Measurements from ENCODE around the gene ADD2. TPM values are rescaled to one million over a fixed set of nuclear protein-coding genes. Genes with fewer than 3 reads are reported as not detected.

The ADD2 gene
- total and polyA plus RNA-seq, 2 experiments from 2014 or later, result 34.6 to 223 TPM

DNA sequence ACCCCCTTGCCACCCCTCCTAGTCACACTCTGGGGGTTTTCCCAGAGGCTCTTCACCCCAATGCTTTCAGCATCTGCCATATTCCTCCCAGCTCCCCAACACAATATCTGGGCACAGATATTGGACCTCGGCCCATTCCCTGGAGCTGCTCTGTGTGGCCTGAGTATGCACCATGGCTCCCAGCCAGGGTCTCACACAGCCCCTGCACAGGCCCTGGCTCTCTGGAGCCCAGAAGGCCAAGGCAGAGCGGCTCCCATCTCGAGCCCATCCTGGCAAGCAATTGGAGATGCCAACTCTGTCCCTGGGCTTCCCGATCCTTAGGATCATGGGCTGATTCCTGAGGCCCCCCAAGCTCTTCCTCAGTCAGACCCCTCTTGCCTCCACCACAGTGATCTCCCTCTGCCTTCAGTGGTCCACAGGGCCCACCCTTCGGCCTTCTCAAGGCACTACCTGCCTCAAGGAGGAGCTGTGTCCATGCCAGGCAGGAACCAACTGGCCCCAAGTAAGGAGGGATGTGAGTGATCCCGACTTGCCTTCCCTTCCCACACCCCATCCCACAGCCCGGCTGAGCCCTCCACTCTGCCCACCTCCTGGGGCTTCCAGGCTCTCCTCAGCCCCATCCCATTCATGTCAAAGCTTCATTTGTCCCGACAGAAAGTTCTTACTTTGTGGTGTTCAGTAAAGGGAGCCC is 62.7 kb downstream of the ADD2 start:
- Histone ChIP-seq H3K36me3 (ENCODE audit: insufficient read depth) (peaks cover 10% of the 10 kb centered on the region; the same call in 1 of the 2 replicates), H3K27ac (ENCODE audit: low read depth) (no peak overlapping the region), H3K4me2 (no peak overlapping the region), H3F3A (replicated peaks; ENCODE audit: low read depth) (no peaks in the 10 kb centered on the region), H3K9me2 (ENCODE audit: insufficient read depth) (0 out of 2 replicates have a peak, but pooled peaks cover 4% of the 10 kb centered on the region), H3K4me3 (no peak overlapping the region), H2AFZ (no peak overlapping the region), H3K27me3 (ENCODE audit: insufficient read depth) (no peaks in the 10 kb centered on the region), H4K20me1 (replicated peaks; ENCODE audit: insufficient read depth) (peaks cover 21% of the 10 kb centered on the region), H3K79me2 (replicated peaks; ENCODE audit: insufficient read depth) (peaks cover 27% of the 10 kb centered on the region), H3K4me1 (ENCODE audit: insufficient read depth) (peaks cover 3% of the 10 kb centered on the region)
- ATAC-seq (no peak), DNase-seq (ENCODE audit: low spot score) (no peak)
- H3K4me1 Mint-ChIP-seq, result peaks cover 36% of the 10 kb centered on the region
- TF ChIP-seq, protein P1, sequence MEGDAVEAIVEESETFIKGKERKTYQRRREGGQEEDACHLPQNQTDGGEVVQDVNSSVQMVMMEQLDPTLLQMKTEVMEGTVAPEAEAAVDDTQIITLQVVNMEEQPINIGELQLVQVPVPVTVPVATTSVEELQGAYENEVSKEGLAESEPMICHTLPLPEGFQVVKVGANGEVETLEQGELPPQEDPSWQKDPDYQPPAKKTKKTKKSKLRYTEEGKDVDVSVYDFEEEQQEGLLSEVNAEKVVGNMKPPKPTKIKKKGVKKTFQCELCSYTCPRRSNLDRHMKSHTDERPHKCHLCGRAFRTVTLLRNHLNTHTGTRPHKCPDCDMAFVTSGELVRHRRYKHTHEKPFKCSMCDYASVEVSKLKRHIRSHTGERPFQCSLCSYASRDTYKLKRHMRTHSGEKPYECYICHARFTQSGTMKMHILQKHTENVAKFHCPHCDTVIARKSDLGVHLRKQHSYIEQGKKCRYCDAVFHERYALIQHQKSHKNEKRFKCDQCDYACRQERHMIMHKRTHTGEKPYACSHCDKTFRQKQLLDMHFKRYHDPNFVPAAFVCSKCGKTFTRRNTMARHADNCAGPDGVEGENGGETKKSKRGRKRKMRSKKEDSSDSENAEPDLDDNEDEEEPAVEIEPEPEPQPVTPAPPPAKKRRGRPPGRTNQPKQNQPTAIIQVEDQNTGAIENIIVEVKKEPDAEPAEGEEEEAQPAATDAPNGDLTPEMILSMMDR (conservative IDR thresholded peaks at IDR 0.05; ENCODE audit: low read depth in 2 of 2), result peak in 1 of 2 experiments; percentile 20; a peak in 1 of 4 replicates
- TF ChIP-seq, protein P2, sequence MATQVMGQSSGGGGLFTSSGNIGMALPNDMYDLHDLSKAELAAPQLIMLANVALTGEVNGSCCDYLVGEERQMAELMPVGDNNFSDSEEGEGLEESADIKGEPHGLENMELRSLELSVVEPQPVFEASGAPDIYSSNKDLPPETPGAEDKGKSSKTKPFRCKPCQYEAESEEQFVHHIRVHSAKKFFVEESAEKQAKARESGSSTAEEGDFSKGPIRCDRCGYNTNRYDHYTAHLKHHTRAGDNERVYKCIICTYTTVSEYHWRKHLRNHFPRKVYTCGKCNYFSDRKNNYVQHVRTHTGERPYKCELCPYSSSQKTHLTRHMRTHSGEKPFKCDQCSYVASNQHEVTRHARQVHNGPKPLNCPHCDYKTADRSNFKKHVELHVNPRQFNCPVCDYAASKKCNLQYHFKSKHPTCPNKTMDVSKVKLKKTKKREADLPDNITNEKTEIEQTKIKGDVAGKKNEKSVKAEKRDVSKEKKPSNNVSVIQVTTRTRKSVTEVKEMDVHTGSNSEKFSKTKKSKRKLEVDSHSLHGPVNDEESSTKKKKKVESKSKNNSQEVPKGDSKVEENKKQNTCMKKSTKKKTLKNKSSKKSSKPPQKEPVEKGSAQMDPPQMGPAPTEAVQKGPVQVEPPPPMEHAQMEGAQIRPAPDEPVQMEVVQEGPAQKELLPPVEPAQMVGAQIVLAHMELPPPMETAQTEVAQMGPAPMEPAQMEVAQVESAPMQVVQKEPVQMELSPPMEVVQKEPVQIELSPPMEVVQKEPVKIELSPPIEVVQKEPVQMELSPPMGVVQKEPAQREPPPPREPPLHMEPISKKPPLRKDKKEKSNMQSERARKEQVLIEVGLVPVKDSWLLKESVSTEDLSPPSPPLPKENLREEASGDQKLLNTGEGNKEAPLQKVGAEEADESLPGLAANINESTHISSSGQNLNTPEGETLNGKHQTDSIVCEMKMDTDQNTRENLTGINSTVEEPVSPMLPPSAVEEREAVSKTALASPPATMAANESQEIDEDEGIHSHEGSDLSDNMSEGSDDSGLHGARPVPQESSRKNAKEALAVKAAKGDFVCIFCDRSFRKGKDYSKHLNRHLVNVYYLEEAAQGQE (IDR thresholded peaks at IDR 0.05; ENCODE audit: unreplicated experiment), result no peak
- H3K27ac Mint-ChIP-seq, result peak overlapping the region; percentile 60; the same call in 1 of the 2 replicates
- no peaks in the 10 kb centered on the region for H3K9me3 Mint-ChIP-seq
- H3K27me3 Mint-ChIP-seq (ENCODE audit: insufficient read depth, low read depth, poor library complexity), result peaks cover 7% of the 10 kb centered on the region
- no peak overlapping the region for H3K4me3 Mint-ChIP-seq
- H3K36me3 Mint-ChIP-seq (ENCODE audit: low read depth), result peaks cover 53% of the 10 kb centered on the region

DNA sequence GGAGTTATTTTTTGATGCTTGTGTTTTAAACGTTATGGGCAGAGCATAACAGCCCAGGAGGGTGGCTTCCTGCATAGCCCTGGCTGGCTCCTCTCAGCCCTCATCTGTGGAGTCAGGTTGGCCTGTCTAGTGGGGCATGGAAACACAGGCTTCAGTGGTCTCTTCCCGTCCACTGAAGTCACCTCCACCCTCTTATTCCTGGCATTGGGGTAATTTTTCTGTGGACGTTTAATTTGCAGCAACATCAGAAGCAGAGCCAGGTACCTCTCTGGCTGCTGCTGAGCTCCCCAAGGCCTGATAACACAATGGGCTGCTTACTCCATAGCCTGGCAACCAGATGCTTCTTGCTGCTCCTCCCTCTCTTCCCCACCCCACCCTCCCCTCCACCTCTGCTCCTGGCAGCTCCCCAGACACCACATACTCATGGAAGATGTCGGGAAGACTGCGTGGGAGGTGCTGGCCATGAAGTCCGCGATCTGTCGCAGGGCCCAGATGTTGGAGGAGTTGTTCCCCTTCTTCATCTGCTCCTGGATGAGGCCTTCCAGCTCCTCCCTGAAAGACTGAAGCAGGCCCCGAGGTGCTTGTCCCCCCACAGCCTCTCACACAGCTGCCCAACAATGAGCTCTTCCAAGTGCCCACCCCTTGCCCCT is 64.0 kb downstream of the ADD2 start:
- Histone ChIP-seq H3F3A (replicated peaks; ENCODE audit: low read depth) (no peaks in the 10 kb centered on the region), H4K20me1 (replicated peaks; ENCODE audit: insufficient read depth) (peaks cover 11% of the 10 kb centered on the region; the same call in 1 of the 2 replicates), H3K27ac (ENCODE audit: low read depth) (no peak overlapping the region), H3K79me2 (replicated peaks; ENCODE audit: insufficient read depth) (peaks cover 15% of the 10 kb centered on the region; the same call in 1 of the 2 replicates), H3K4me2 (no peak overlapping the region), H3K9me2 (ENCODE audit: insufficient read depth) (0 out of 2 replicates have a peak, but pooled peaks cover 4% of the 10 kb centered on the region), H3K4me3 (no peak overlapping the region), H3K27me3 (ENCODE audit: insufficient read depth) (no peaks in the 10 kb centered on the region), H3K4me1 (ENCODE audit: insufficient read depth) (no peaks in the 10 kb centered on the region), H3K36me3 (ENCODE audit: insufficient read depth) (peaks cover 10% of the 10 kb centered on the region; the same call in 1 of the 2 replicates), H2AFZ (no peak overlapping the region)
- H3K27me3 Mint-ChIP-seq (ENCODE audit: insufficient read depth, low read depth, poor library complexity), result peaks cover 3% of the 10 kb centered on the region
- no peak overlapping the region for H3K4me3 Mint-ChIP-seq
- DNase-seq (ENCODE audit: low spot score) (no peak), ATAC-seq (peak; percentile 30; the same call in 1 of the 3 replicates)
- no peaks in the 10 kb centered on the region for H3K9me3 Mint-ChIP-seq
- H3K27ac Mint-ChIP-seq, result no peak overlapping the region; the same call in 1 of the 2 replicates
- H3K36me3 Mint-ChIP-seq (ENCODE audit: low read depth), result peaks cover 40% of the 10 kb centered on the region
- H3K4me1 Mint-ChIP-seq, result peaks cover 24% of the 10 kb centered on the region
- no peak for TF ChIP-seq EZH2phosphoT487 (IDR thresholded peaks at IDR 0.05; ENCODE audit: unreplicated experiment)
- TF ChIP-seq, protein P3, sequence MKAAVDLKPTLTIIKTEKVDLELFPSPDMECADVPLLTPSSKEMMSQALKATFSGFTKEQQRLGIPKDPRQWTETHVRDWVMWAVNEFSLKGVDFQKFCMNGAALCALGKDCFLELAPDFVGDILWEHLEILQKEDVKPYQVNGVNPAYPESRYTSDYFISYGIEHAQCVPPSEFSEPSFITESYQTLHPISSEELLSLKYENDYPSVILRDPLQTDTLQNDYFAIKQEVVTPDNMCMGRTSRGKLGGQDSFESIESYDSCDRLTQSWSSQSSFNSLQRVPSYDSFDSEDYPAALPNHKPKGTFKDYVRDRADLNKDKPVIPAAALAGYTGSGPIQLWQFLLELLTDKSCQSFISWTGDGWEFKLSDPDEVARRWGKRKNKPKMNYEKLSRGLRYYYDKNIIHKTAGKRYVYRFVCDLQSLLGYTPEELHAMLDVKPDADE (IDR thresholded peaks at IDR 0.05), result no peak
- no peak for TF ChIP-seq NANOG (IDR thresholded peaks at IDR 0.05; ENCODE audit: borderline replicate concordance)
- TF ChIP-seq, protein P2 (IDR thresholded peaks at IDR 0.05; ENCODE audit: unreplicated experiment), result no peak
- TF ChIP-seq, protein P1 (conservative IDR thresholded peaks at IDR 0.05; ENCODE audit: low read depth in 2 of 2), result no peak
- TF ChIP-seq ZNF331 (CRISPR knock-in tag; IDR thresholded peaks at IDR 0.05; ENCODE audit: low read depth), result no peak
- no peak for TF ChIP-seq STAT1 (IDR thresholded peaks at IDR 0.05; ENCODE audit: unreplicated experiment)
- no peak for TF ChIP-seq JUNB (IDR thresholded peaks at IDR 0.05; ENCODE audit: unreplicated experiment)
- TF ChIP-seq ZNF114 (CRISPR knock-in tag; IDR thresholded peaks at IDR 0.05), result no peak

Measured in GM23338 (cell line).